ENCODE results near the gene ITGA8. TPM values are rescaled to one million over a fixed set of nuclear protein-coding genes. Genes with fewer than 3 reads are reported as not detected.
A peak's percentile ranks its signal among the peaks of the same experiment; 100 is the strongest.

The ITGA8 gene
- total and polyA plus RNA-seq, 9 donors, result 3.5 to 58.0 (median 6.8) TPM

GRCh38 chr10:15729890-15730289, 10.2 kb upstream of the ITGA8 start:
- H3K9me3 ChIP-seq, result no peaks in the 10 kb centered on the region
- H3K4me1 ChIP-seq (ENCODE audit: insufficient read depth), result peaks cover 6% of the 10 kb centered on the region
- WGBS, 3 donors, result 90 to 94% (median 92%) methylated on average over 7 of the region's 7 CpGs
- H3K27ac ChIP-seq, result no peak overlapping the region
- TF ChIP-seq CTCF (IDR thresholded peaks at IDR 0.05) (no peak), POLR2A (IDR thresholded peaks at IDR 0.05) (no peak), EP300 (IDR thresholded peaks at IDR 0.05) (no peak)
- no peaks in the 10 kb centered on the region for H3K27me3 ChIP-seq
- intact Hi-C loops (cut with DNase I), result loop anchor here in 2 of 4 donors (5.0 to 10.0 kb wide), 4 partner anchors 95 to 485 kb away; no protein-coding TSS in a partner anchor
- H3K36me3 ChIP-seq, result no peaks in the 10 kb centered on the region
- DNase-seq, result no peak
- no peak overlapping the region for H3K4me3 ChIP-seq

GRCh38 chr10:15726042-15726441, 6.3 kb upstream of the ITGA8 start:
- TF ChIP-seq EP300 (IDR thresholded peaks at IDR 0.05) (no peak), POLR2A (IDR thresholded peaks at IDR 0.05) (no peak), CTCF (IDR thresholded peaks at IDR 0.05) (no peak)
- H3K4me3 ChIP-seq, result no peak overlapping the region
- no peaks in the 10 kb centered on the region for H3K36me3 ChIP-seq
- H3K4me1 ChIP-seq (ENCODE audit: insufficient read depth), result peaks cover 6% of the 10 kb centered on the region
- DNase-seq, result no peak
- H3K27me3 ChIP-seq, result no peaks in the 10 kb centered on the region
- intact Hi-C loops (cut with DNase I), result loop anchor here in 2 of 4 donors (5.0 to 10.0 kb wide), 4 partner anchors 99 to 481 kb away; no protein-coding TSS in a partner anchor
- no peak overlapping the region for H3K27ac ChIP-seq
- 80 to 86% (median 85%) methylated on average over 1 of the region's 1 CpG for WGBS, 3 donors
- no peaks in the 10 kb centered on the region for H3K9me3 ChIP-seq

GRCh38 chr10:15725603-15726002, 5.9 kb upstream of the ITGA8 start:
- no peak overlapping the region for H3K4me3 ChIP-seq
- TF ChIP-seq POLR2A (IDR thresholded peaks at IDR 0.05) (no peak), CTCF (IDR thresholded peaks at IDR 0.05) (peak in 2 of 3 donors; percentile 41 to 51)
- WGBS, 3 donors, result 0 to 2% (median 0%) methylated on average over 2 of the region's 2 CpGs
- no peaks in the 10 kb centered on the region for H3K27me3 ChIP-seq
- H3K4me1 ChIP-seq (ENCODE audit: insufficient read depth), result peaks cover 6% of the 10 kb centered on the region
- no peaks in the 10 kb centered on the region for H3K9me3 ChIP-seq
- H3K27ac ChIP-seq, result no peak overlapping the region
- intact Hi-C loops (cut with DNase I), result loop anchor here in 2 of 4 donors (5.0 to 10.0 kb wide), 4 partner anchors 99 to 481 kb away; no protein-coding TSS in a partner anchor
- DNase-seq, result peak in 1 of 5 donors; percentile 45
- no peaks in the 10 kb centered on the region for H3K36me3 ChIP-seq

GRCh38 chr10:15724683-15725082, 5.0 kb upstream of the ITGA8 start:
- H3K36me3 ChIP-seq, result no peaks in the 10 kb centered on the region
- 38 to 52% (median 49%) methylated on average over 2 of the region's 2 CpGs for WGBS, 3 donors
- H3K4me1 ChIP-seq (ENCODE audit: insufficient read depth), result peaks cover 8% of the 10 kb centered on the region
- H3K9me3 ChIP-seq, result no peaks in the 10 kb centered on the region
- TF ChIP-seq CTCF (IDR thresholded peaks at IDR 0.05), result no peak
- TF ChIP-seq POLR2A (IDR thresholded peaks at IDR 0.05), result no peak
- TF ChIP-seq EP300 (IDR thresholded peaks at IDR 0.05), result no peak
- H3K27ac ChIP-seq, result no peak overlapping the region
- no peak overlapping the region for H3K4me3 ChIP-seq
- intact Hi-C loops (cut with DNase I), result loop anchor here in 3 of 4 donors (5.0 to 10.0 kb wide), 5 partner anchors 100 to 480 kb away; no protein-coding TSS in a partner anchor
- peak in 1 of 5 donors; percentile 39 for DNase-seq
- no peaks in the 10 kb centered on the region for H3K27me3 ChIP-seq

All from ovary (tissue), 9 donors.